Pancreas (tissue), 10 donors: ENCODE results near the gene DLGAP3. TPM values are rescaled to one million over a fixed set of nuclear protein-coding genes. Genes with fewer than 3 reads are reported as not detected.

Source experiments
- ATAC-seq, 4 donors: fragments of 200-7000 bp; cut with Tn5 transposase; one replicate each; pipeline versions ENCODE4 v1.8.0 to v1.9.1; 2020; ENCODE audit warnings: mild to moderate bottlenecking in 4 of 4, moderate library complexity in 4 of 4
- DNase-seq, 6 donors: peaks; one replicate each; pipeline ENCODE4 v3.0.0-alpha.2; 2020
- FAIRE-seq: peaks from 2 replicates; lab custom pipeline; 2012; peaks lifted over from hg19 to GRCh38; lab: Jason Lieb, UNC
- H3K27ac ChIP-seq, 4 donors: fragments of 200-600 bp; sonication (generic); 1 replicate in 3 of 4; 2 replicates in 1 of 4; pipeline versions ENCODE4 v1.5.0 to v1.8.0; 2020
- H3K27me3 ChIP-seq, 4 donors: fragments of 200-600 bp; one replicate each; pipeline ENCODE4 v1.8.0; 2021
- H3K36me3 ChIP-seq, 3 donors: fragments of 200-600 bp; sonication (generic) in 1 of 3; one replicate each; pipeline versions ENCODE4 v1.5.0 to v1.8.0; 2020 to 2021
- H3K4me1 ChIP-seq, 3 donors: fragments of 200-600 bp; one replicate each; pipeline ENCODE4 v1.8.0; 2021
- H3K4me3 ChIP-seq, 4 donors: fragments of 200-600 bp; sonication (generic) in 2 of 4; one replicate each; pipeline versions ENCODE4 v1.5.0 to v1.8.0; 2020 to 2021
- H3K9me3 ChIP-seq, 4 donors: fragments of 200-600 bp; one replicate each; pipeline ENCODE4 v1.8.0; 2021
- CTCF ChIP-seq, 4 donors: fragments of 200-600 bp; sonication (generic) in 3 of 4; IDR thresholded peaks; one replicate each; pipeline versions ENCODE4 v1.5.0 to v1.8.0; 2021; ENCODE audit warnings: antibody characterized with exemption in 4 of 4
- WGBS, 2 donors: extraction: QIAGEN DNeasy Blood & Tissue Kit; methylation state at CpG; one replicate each; pipeline ENCODE4 v1.1.7; 2013; 5-methylcytosine and 5-hydroxymethylcytosine counted together
- intact Hi-C, 3 donors: fragments of 100-400 bp; cut with DNase I; formaldehyde crosslinking; loops; one replicate each; pipeline versions ENCODE4 v1.11.1 to v1.14.2; 2022
- polyA plus RNA-seq, 2 donors: library from polyadenylated mRNA; stranded (reverse); fragments of 200-250 nt; gene quantifications; one replicate each; pipeline ENCODE4 v1.2.3, GENCODE V29; 2013
- total RNA-seq, 6 donors: library from RNA; stranded (reverse); fragmentation: NEBNext Ultra II Directional in 4 of 6; extraction: Animal tissue kit (Norgen Biotek cat#: 25700) in 4 of 6; gene quantifications; one replicate each; pipeline versions ENCODE4 v1.2.1 to v1.2.4, GENCODE V29; 2021 to 2023
- donor health status: healthy with polysubstance abuse.
- donor health status: DM: no; HTN: no; CAD: no; lungs with moderate emphysema.
- donor health status: DM: no; HTN: no; CAD: no.
- donor health status: control.
- donor health status: control.
- donor health status: Bipolar disorder and iron deficiency.
- donor health status: DM: yes; HTN: yes; CAD: no.
- donor health status: DM: no; HTN: no; CAD: no.
- donor health status: DM: no; HTN: no; CAD: no.
- donor health status: DM: yes; HTN: yes; CAD: no.

Gene DLGAP3
- total and polyA plus RNA-seq, 8 donors: 0.53 to 1.8 (median 1.4) TPM

DNA sequence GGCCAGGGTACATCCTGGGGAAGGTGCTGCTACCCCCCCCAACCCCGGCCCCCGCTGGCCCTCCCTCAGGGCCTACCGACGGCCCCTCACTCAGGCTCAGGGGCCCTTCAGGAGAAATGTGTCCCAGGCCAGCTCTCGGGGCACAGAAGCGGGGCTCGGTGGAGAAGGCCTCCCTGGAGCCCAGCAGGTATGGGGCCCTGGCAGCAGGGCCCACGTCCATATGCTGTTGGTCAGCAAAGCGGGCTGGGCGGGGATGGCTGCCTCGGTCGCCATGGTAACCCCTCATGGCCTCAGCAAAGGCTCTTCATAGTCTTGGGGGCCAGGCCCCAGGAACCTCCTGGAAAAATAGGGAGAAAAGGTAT lies 24.4 kb downstream of the DLGAP3 start:
- ATAC-seq: no peak
- Histone ChIP-seq H3K36me3 (no peaks in the 10 kb centered on the region), H3K9me3 (no peaks in the 10 kb centered on the region), H3K4me3 (no peak overlapping the region), H3K27me3 (no peaks in the 10 kb centered on the region), H3K27ac (no peak overlapping the region), H3K4me1 (no peaks in the 10 kb centered on the region)
- FAIRE-seq: no peak
- DNase-seq: no peak
- TF ChIP-seq CTCF (IDR thresholded peaks at IDR 0.05): no peak
- WGBS, 2 donors: 84 to 85% methylated on average over 12 of the region's 12 CpGs
- intact Hi-C loops: no loop called here

DNA sequence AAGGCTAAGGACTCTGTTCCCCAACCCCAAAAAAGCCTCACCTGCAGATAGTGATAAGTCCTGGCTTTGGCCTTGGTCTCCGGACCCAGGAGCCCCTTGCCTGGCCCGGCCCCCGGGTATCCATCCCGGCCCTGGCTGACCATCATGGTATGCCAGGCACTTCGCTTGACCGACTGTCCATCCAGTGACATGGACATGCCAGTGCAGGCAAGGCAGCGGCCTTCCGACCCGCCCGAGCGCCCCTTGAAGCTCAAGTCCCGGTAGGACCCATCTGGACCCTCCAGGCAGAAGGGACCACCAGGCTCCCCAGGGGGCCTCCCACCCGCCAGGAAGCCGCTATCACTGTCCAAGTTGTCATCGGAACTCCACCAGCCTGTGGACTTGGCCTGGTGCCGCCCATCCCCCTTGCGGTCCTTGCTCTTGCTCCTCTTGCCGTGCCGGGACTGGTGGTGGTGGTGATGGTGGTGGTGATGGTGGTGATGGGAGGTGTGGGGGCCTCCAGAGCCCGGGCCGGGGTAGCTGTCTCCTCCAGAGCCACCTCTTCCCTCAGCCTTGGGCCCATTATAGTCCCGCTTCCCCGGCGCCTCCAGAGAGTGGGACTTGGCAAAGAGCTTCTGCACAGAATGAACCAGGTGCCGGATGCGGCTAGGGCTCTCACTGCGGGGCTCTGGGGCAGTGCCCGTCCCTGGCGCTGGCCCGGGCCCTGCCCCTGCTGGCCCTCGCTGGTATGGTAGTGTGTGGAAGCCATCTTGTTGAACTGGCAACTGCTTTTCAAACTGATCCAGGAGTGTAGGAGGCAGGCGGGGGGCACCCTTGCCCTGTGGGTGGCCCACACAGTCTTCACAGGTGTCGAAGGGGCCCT lies 25.0 kb downstream of the DLGAP3 start:
- FAIRE-seq (no peak), ATAC-seq (no peak), DNase-seq (peak in 1 of 6 donors; percentile 64)
- no peaks in the 10 kb centered on the region for H3K27me3 ChIP-seq
- intact Hi-C loops: no loop called here
- H3K27ac ChIP-seq: no peak overlapping the region
- no peaks in the 10 kb centered on the region for H3K4me1 ChIP-seq
- WGBS, 2 donors: 84 to 93% methylated on average over 33 of the region's 33 CpGs
- no peak for TF ChIP-seq CTCF (IDR thresholded peaks at IDR 0.05)
- no peaks in the 10 kb centered on the region for H3K9me3 ChIP-seq
- H3K4me3 ChIP-seq: no peak overlapping the region
- H3K36me3 ChIP-seq: no peaks in the 10 kb centered on the region

GRCh38 chr1:34901919-34902318 lies 27.5 kb downstream of the DLGAP3 start:
- WGBS, 2 donors: 38 to 59% methylated on average over 7 of the region's 7 CpGs
- no peaks in the 10 kb centered on the region for H3K27me3 ChIP-seq
- H3K4me1 ChIP-seq: no peaks in the 10 kb centered on the region
- H3K9me3 ChIP-seq: no peaks in the 10 kb centered on the region
- no peak overlapping the region for H3K27ac ChIP-seq
- FAIRE-seq (no peak), DNase-seq (no peak), ATAC-seq (no peak)
- H3K36me3 ChIP-seq: no peaks in the 10 kb centered on the region
- no peak overlapping the region for H3K4me3 ChIP-seq
- intact Hi-C loops: no loop called here
- no peak for TF ChIP-seq CTCF (IDR thresholded peaks at IDR 0.05)

- WGBS, 2 donors: 53 to 64% methylated on average over 13 of the region's 13 CpGs
- H3K27ac ChIP-seq: no peak overlapping the region
- H3K36me3 ChIP-seq: no peaks in the 10 kb centered on the region
- DNase-seq: no peak
- no peak for FAIRE-seq
- intact Hi-C loops: no loop called here
- no peaks in the 10 kb centered on the region for H3K9me3 ChIP-seq
- no peak for TF ChIP-seq CTCF (IDR thresholded peaks at IDR 0.05)
- no peak for ATAC-seq
- H3K4me1 ChIP-seq: no peaks in the 10 kb centered on the region
- no peaks in the 10 kb centered on the region for H3K27me3 ChIP-seq
- H3K4me3 ChIP-seq: no peak overlapping the region
These were observed 28.5 kb downstream of the DLGAP3 start for GRCh38 chr1:34900775-34901502.

DNA sequence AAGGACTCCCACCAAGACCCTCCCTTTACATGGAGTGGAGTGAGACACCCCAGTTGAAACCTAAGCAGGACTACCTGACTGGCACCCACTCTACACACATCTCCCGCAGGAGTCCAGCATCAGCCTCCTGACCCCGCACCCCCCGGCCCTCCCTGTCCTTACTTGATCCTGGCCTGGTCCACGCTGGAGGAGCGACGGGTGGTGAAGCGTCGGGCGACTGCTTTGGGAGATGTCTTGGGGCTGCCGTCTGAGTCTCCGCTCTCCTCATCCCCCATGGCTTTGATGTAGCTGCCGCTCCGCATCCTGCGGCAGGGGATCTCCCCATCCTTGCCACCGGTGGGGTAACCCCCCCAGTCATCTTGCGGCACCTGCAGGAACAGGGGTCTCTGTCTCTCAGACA lies 29.5 kb downstream of the DLGAP3 start:
- intact Hi-C loops: no loop called here
- Histone ChIP-seq H3K4me3 (no peak overlapping the region), H3K4me1 (no peaks in the 10 kb centered on the region), H3K9me3 (no peaks in the 10 kb centered on the region), H3K27me3 (no peaks in the 10 kb centered on the region), H3K36me3 (no peaks in the 10 kb centered on the region), H3K27ac (no peak overlapping the region)
- TF ChIP-seq CTCF (IDR thresholded peaks at IDR 0.05): no peak
- no peak for DNase-seq
- no peak for ATAC-seq
- FAIRE-seq: no peak
- 86 to 92% methylated on average over 16 of the region's 16 CpGs for WGBS, 2 donors
